COLO829 (cell line): Measurements from ENCODE around the gene TYMS.

Experiments used
- DNase-seq: peaks from one replicate; pipeline ENCODE4 v3.0.0; 2012; ENCODE audit warnings: low spot score

TYMS gene

GRCh38 chr18:657311-658000, at the start of gene TYMS:
TYMS (plus strand) TSS chr18:657653; CDS start chr18:657743, 90 bp downstream.
- peak; percentile 27 for DNase-seq

DNA sequence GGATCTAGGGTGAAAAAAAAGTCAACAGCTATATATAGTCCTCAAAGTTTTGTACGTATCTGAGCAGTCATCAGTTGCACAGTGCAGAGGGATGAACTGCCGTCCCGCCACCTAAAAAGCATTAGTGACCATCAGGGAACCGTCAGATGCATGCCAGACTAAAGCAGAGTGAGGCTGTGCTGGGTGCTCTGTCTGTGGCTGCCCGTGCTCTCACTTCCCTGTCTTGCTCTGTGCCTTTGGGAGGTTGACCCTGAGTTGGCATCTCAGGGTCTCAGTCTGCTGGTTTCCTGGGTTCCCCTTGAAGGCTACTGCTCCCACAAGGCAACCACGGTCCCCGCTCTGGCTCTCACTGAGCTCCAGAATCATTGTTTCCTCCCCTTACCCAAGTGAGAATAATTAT, 49.5 kb upstream of the TYMS start:
- DNase-seq: no peak

GRCh38 chr18:610214-610928, 47.1 kb upstream of the TYMS start:
- DNase-seq: no peak

GRCh38 chr18:612156-612555, 45.3 kb upstream of the TYMS start:
- DNase-seq: no peak

DNA sequence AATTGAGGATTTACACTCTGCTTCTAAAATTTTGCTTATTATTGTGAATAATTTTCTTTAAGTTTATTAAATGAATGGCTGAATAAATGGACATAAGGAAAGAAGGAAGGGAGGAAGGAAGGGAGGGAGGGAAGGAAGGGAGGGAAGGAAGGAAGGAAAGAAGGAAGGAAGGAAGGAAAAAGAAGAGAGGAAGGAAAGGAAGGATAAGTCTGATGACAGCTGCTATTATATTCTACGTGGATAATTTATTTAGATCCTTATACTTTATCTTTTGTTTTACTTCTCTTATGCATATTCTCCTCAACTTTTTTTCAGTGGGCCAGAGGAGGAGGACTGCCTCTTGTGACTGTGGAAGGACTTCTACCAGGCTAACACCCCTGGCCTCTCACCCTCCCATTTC, 43.3 kb upstream of the TYMS start:
- no peak for DNase-seq

- DNase-seq: no peak
Measured at GRCh38 chr18:615092-615521, 42.3 kb upstream of the TYMS start.

DNA sequence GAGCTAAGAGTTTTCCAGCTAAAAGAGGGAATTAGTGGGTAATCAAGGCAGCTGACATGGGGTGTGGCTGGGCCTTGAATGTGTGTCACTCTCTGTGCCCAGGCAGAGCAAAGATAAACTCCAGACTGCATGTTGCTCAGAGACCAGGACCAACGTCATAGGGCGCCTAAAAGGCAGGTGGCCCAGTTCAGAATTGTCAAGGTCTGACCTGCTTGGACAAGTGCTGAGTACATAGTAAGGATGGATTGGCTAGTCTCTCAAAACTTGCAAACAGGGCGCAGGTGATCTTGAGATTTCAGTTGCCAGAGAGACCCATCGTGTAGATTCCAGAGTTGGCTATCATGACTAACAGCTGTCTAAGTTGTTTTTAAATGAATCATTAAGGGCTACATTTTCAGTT, 41.7 kb upstream of the TYMS start:
- no peak for DNase-seq

DNA sequence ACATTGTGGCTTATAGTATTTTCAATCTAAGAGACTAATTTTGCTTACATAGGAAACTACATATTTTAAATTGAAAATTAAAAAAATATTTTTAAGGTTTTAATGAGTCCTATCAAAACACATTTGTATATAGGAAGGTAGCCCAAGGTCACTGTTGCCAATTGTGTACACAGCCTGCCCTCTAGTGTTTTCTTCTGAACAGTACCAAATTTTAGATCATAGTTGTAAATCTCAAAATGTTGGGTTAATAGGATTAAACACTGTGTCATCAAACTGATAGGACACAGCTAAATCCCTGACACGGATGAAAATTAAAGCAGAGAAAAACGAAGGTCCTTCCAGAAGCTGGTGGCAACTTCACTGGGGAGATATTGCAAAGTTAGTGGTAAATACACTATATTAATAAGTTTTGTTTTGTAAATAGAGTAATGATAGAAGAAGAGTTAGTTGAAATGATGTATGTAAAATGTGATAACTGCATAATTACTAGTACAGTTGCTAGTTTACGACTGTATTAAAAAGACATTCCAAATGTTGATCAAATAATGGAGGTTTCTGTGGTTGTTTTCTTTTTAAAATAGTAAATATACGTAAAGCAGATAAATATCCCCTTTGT, 41.0 kb upstream of the TYMS start:
- DNase-seq: peak; percentile 20

DNA sequence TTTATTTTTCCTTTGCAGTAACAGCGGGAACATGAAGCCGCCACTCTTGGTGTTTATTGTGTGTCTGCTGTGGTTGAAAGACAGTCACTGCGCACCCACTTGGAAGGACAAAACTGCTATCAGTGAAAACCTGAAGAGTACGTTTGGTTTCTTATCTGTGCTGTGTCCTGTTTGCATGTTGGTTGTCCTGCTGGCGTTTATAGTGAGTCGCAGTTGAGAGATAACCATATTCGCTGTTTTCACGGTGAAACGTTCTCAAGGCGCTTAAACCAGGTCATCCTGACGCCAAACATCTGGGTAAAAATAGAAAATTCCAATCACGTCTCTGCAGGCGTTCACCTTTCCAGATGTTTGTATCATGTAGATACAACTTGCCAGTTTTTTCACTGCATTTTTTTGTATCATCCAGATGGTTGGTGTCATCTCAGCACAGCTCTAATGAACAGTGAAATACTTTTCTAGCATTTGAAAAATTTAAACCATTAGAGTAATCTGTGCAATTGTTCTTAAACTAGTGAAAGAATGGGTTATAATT, 39.4 kb upstream of the TYMS start:
- DNase-seq: no peak

GRCh38 chr18:618618-619017, 38.8 kb upstream of the TYMS start:
- no peak for DNase-seq

GRCh38 chr18:621291-622043, 36.0 kb upstream of the TYMS start:
- no peak for DNase-seq

DNA sequence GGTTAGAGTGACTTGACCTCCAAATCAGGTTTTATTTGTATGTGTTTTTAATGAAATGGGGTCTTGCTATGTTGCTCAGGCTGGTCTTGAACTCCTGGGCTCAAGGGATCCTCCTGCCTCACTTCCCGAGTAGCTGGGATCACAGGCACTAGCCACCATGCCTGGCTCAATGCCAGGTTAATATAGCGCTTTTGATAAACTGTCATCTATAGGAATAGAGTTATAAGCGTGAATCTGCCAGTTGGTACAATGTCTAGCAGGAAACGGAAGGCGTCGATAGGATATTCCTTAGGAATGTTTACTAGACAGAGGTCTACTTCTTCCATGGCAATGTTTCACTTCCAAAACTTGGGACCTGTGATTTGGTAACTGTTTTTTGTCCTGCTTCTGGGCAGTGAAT, 35.2 kb upstream of the TYMS start:
- DNase-seq: no peak

DNA sequence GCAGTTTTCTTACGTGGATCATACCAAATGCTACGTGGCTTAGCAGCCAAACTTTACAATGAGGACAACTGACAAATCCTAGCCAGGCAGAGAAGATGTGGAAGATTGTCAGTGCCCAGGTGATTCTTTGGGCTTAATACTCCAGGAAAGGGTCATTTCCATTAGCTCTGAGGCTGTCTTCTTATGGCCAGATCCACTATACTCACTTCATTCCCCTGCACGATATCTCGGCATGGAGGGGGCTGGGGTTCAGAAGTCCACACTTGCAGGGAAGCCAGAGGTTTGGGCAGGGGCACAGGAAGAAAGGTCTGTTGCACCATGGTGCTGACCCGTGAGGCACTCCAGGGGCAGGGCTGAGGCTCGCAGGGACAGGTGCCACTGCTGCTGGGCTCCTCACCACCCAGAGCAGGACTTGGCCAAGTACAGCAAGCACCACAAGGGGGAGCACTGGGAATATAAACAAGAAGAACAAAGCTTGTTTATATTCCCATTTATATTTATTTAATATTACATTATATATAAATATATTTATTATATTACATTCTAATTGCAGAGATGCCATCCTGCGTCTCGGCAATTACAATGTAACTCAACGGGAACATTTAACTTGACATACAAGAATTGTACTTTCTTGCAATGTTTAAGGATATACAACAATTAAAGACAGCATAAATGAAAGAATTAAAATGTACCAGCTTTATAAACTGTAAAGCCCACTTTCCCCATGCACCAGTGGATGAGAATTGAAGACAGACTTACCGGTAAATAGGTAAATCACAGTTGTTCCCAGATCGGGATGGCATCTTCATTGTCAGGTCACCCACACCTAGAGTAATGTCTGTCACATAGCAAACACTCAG, 33.5 kb upstream of the TYMS start:
- no peak for DNase-seq

- DNase-seq: no peak
Measured at GRCh38 chr18:627231-627630, 30.2 kb upstream of the TYMS start.

DNA sequence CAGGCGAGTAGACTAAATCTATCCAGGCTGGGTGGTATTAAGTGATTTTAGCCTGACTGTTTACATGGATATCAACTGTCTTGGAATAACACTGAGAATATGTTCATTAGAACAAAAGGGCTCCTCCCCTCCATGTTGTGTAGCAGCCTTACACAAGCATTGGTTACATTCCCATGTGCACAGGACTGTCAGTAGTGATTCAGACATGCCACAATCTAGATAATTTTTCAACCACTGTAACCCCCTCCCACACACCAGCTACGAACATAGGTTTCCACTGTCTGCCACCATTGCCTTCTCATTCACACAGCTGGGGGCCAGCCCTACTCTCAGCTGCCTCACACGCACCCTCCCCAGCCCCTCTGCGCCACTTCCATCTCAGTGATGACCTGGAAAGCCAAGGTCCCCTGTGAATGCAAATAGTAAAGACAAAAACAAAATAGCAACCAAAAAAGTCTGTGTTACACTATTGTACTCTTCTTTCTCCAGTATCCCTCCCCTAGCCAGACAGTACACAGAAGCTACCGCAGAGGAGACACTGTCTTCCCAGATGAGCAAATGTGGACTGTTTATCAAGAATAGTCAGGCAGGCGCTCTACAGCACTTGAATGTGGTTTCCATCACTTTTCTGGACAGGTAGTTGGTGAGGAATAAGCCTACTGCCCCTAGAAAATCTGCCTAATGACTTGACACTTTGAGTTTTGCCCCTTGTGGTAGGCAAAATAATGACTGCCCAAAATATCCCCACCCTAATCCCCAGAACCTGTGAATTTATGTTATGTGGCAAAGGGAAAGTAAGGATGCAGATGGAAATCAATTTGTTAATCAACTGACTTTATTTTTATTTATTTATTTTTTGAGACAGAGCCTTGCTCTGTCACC, 27.9 kb upstream of the TYMS start:
- no peak for DNase-seq

GRCh38 chr18:631560-631959, 25.9 kb upstream of the TYMS start:
- DNase-seq: no peak

- DNase-seq: peak; percentile 60
Measured at GRCh38 chr18:634551-635045, 22.9 kb upstream of the TYMS start.

DNA sequence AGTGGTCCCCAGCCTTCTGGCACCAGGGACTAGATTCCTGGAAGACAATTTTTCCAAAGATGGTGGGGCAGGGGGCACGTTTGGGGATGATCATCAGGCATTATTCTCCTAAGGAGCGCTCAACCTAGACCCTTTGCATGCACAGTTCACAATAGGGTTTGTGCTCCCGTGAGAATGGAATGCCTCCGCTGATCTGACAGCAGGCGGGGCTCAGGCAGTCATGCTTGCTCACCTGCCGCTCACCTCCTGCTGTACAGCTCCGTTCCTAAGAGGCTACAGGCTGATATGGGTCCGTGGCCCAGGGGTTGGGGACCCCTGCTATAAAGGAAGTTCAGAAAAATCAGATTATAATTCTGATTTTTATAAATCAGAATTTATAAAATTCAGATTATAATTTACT, 22.3 kb upstream of the TYMS start:
- no peak for DNase-seq

GRCh38 chr18:641224-641623, 16.2 kb upstream of the TYMS start:
- DNase-seq: no peak

DNA sequence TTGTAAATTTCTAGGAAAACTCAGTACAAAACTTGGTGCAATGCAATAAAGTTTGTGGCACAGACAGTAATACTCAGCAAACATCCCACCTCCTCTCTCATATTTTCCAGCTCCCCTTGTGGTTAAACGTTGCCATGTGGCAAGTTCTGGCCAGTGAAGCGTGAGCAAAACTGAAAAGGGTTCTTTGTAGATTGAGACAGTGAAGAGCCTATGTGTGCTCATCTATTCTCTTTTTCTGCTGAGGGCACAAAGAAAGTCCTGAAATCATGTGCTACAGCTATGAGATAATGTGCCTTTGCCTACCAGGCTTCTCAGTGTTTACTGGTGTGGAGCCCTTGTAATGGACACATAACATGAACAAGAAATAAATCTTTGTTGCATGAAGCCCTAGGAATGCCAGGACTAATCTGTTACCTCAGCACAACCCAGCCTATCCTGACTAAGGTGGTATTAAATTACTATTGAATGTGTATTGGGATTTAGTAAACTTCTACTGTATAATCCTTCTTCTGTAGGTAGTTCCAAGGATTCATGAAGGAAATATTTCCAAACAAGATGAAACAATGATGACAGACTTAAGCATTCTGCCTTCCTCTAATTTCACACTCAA, 13.0 kb upstream of the TYMS start:
- peak; percentile 56 for DNase-seq
